ACC112 (cell line): Measurements from ENCODE around the gene TAF4B.
A peak's percentile ranks its signal among the peaks of the same experiment; 100 is the strongest.
"Not testable (repeated sequence)": the region's sequence is repeated elsewhere in the genome, so short reads cannot be mapped to it uniquely, and the experiment has no call there.

Source experiments
- H2AFZ ChIP-seq: fragments of 200-600 bp; sonication (generic); one replicate; pipeline ENCODE4 v1.6.0; 2017; ENCODE audit warnings: antibody characterized with exemption, low read length; ENCODE audit not compliant: unreplicated experiment
- H3K27ac ChIP-seq: fragments of 200-600 bp; sonication (generic); 2 replicates; pipeline ENCODE4 v1.5.1; 2014; ENCODE audit warnings: low read depth, mild to moderate bottlenecking, antibody characterized with exemption, low read length, moderate library complexity
- H3K27me3 ChIP-seq: fragments of 200-600 bp; sonication (generic); 2 replicates; pipeline ENCODE4 v1.6.1; 2014; ENCODE audit warnings: mild to moderate bottlenecking, antibody characterized with exemption, low read length, moderate library complexity, mixed read lengths; ENCODE audit not compliant: insufficient read depth
- H3K36me3 ChIP-seq: fragments of 200-600 bp; sonication (generic); 2 replicates; pipeline ENCODE4 v1.6.1; 2016; ENCODE audit warnings: mild to moderate bottlenecking, antibody characterized with exemption, low read length, moderate library complexity, mixed read lengths; ENCODE audit not compliant: insufficient read depth
- H3K4me1 ChIP-seq: fragments of 200-600 bp; sonication (generic); one replicate; pipeline ENCODE4 v1.6.1; 2016; ENCODE audit warnings: low read length, mixed read lengths; ENCODE audit not compliant: insufficient read depth, unreplicated experiment, control insufficient read depth
- H3K4me3 ChIP-seq: fragments of 200-600 bp; sonication (generic); 2 replicates; pipeline ENCODE4 v1.5.1; 2014; ENCODE audit warnings: mild to moderate bottlenecking, low read depth, low read length
- H3K79me2 ChIP-seq: fragments of 200-600 bp; sonication (generic); one replicate; pipeline ENCODE4 v1.6.0; 2016; ENCODE audit warnings: low read length; ENCODE audit not compliant: control insufficient read depth, unreplicated experiment, insufficient read depth

The TAF4B gene

GRCh38 chr18:26226229-26227050 is at the start of gene TAF4B:
TSS of gene TAF4B (plus strand) at chr18:26226445. CDS start at chr18:26226934, 489 bp downstream.
- Histone ChIP-seq H3K4me3 (peak within 1 kb of the TSS; percentile 82), H3K27ac (peak within 1 kb of the TSS; percentile 5; the same call in 1 of the 2 replicates), H3K79me2 (peaks cover 12% of the 10 kb centered on the region), H3K27me3 (peaks cover 12% of the 10 kb centered on the region), H3K4me1 (peaks cover 15% of the 10 kb centered on the region), H3K36me3 (no peaks in the 10 kb centered on the region), H2AFZ (peak within 1 kb of the TSS; percentile 84)

- H3K27ac ChIP-seq, result no peak overlapping the region
- no peaks in the 10 kb centered on the region for H3K36me3 ChIP-seq
- no peaks in the 10 kb centered on the region; the same call in 1 of the 2 replicates for H3K27me3 ChIP-seq
- no peaks in the 10 kb centered on the region for H3K79me2 ChIP-seq
- no peaks in the 10 kb centered on the region for H3K4me1 ChIP-seq
- H3K4me3 ChIP-seq, result no peak overlapping the region
- no peak overlapping the region for H2AFZ ChIP-seq
Observed at GRCh38 chr18:26181343-26181826, 44.9 kb upstream of the TAF4B start.

GRCh38 chr18:26183395-26184112 is 42.7 kb upstream of the TAF4B start:
- Histone ChIP-seq H3K36me3 (no peaks in the 10 kb centered on the region), H3K27me3 (no peaks in the 10 kb centered on the region), H3K79me2 (no peaks in the 10 kb centered on the region), H3K27ac (no peak overlapping the region), H3K4me1 (no peaks in the 10 kb centered on the region), H2AFZ (no peak overlapping the region), H3K4me3 (no peak overlapping the region)

- no peaks in the 10 kb centered on the region for H3K4me1 ChIP-seq
- H2AFZ ChIP-seq, result no peak overlapping the region
- H3K27ac ChIP-seq, result no peak overlapping the region
Observed at GRCh38 chr18:26185267-26185666, 41.0 kb upstream of the TAF4B start.

GRCh38 chr18:26190506-26190905 is 35.7 kb upstream of the TAF4B start:
- H3K27ac ChIP-seq, result no peak overlapping the region
- H2AFZ ChIP-seq, result peak overlapping the region; percentile 64
- H3K4me3 ChIP-seq, result peak overlapping the region; percentile 34
- H3K79me2 ChIP-seq, result no peaks in the 10 kb centered on the region
- no peaks in the 10 kb centered on the region for H3K36me3 ChIP-seq
- no peaks in the 10 kb centered on the region for H3K27me3 ChIP-seq
- H3K4me1 ChIP-seq, result no peaks in the 10 kb centered on the region

More at GRCh38 chr18:26185267-26185666, 41.0 kb upstream of the TAF4B start:
- Histone ChIP-seq H3K79me2 (no peaks in the 10 kb centered on the region), H3K36me3 (no peaks in the 10 kb centered on the region), H3K27me3 (no peaks in the 10 kb centered on the region), H3K4me3 (no peak overlapping the region)

GRCh38 chr18:26192233-26192632 is 34.0 kb upstream of the TAF4B start:
- H3K36me3 ChIP-seq, result no peaks in the 10 kb centered on the region
- no peaks in the 10 kb centered on the region for H3K4me1 ChIP-seq
- no peak overlapping the region for H3K4me3 ChIP-seq
- H2AFZ ChIP-seq, result peak overlapping the region; percentile 12
- H3K27ac ChIP-seq, result no peak overlapping the region
- H3K79me2 ChIP-seq, result no peaks in the 10 kb centered on the region
- H3K27me3 ChIP-seq, result no peaks in the 10 kb centered on the region

- Histone ChIP-seq H3K4me3 (no peak overlapping the region), H2AFZ (no peak overlapping the region), H3K27me3 (peaks cover 10% of the 10 kb centered on the region), H3K79me2 (no peaks in the 10 kb centered on the region), H3K27ac (no peak overlapping the region), H3K36me3 (no peaks in the 10 kb centered on the region), H3K4me1 (no peaks in the 10 kb centered on the region)
Observed at GRCh38 chr18:26196605-26197004, 29.6 kb upstream of the TAF4B start.

- H3K4me1 ChIP-seq, H3K4me3 ChIP-seq, H3K79me2 ChIP-seq, H2AFZ ChIP-seq, H3K27ac ChIP-seq, H3K36me3 ChIP-seq: not testable (repeated sequence)
- H3K27me3 ChIP-seq, result peaks cover 25% of the 10 kb centered on the region
Observed at GRCh38 chr18:26202001-26202400, 24.2 kb upstream of the TAF4B start.

GRCh38 chr18:26205318-26205717 is 20.9 kb upstream of the TAF4B start:
- H3K4me3 ChIP-seq, result no peak overlapping the region
- H3K79me2 ChIP-seq, result no peaks in the 10 kb centered on the region
- H3K27me3 ChIP-seq, result peaks cover 20% of the 10 kb centered on the region
- H3K27ac ChIP-seq, result no peak overlapping the region
- H3K4me1 ChIP-seq, result no peaks in the 10 kb centered on the region
- H3K36me3 ChIP-seq, result no peaks in the 10 kb centered on the region
- no peak overlapping the region for H2AFZ ChIP-seq

- Histone ChIP-seq H3K27ac (no peak overlapping the region), H3K4me1 (no peaks in the 10 kb centered on the region), H2AFZ (no peak overlapping the region), H3K79me2 (no peaks in the 10 kb centered on the region), H3K4me3 (no peak overlapping the region), H3K27me3 (peaks cover 15% of the 10 kb centered on the region), H3K36me3 (no peaks in the 10 kb centered on the region)
Observed at GRCh38 chr18:26206488-26206887, 19.8 kb upstream of the TAF4B start.
